Activated T-helper 9 cell treated with anti-CD3 and anti-CD28 coated beads, Interleukin-2, amount 50 U/mL, for 16 hours (primary cell): ENCODE measurements around the gene CTSW.

Experiments used
- DNase-seq: peaks from one replicate; pipeline ENCODE4 v3.0.0-alpha.2; 2020; ENCODE audit warnings: low read depth

The CTSW gene

DNA sequence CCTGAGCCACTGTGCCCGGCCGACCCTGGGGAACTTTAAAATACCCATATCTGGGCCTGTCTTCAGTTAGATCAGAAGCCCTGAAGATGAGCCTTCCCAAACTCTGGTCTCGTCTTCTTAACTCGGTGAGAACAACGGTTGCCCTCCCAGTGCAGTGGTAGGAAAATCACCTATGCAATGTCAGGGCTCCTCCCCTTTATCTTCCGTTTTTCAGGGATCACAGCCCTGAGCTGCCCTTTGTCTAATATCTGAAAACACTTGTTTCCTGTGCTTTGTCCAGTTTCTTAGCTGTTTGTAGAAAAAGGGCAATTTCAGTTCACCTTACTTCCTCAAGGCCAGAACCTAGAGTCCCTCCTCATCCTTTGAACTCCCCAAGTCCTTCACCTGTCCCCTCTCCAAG is 49.0 kb downstream of the CTSW start:
- DNase-seq: no peak

DNA sequence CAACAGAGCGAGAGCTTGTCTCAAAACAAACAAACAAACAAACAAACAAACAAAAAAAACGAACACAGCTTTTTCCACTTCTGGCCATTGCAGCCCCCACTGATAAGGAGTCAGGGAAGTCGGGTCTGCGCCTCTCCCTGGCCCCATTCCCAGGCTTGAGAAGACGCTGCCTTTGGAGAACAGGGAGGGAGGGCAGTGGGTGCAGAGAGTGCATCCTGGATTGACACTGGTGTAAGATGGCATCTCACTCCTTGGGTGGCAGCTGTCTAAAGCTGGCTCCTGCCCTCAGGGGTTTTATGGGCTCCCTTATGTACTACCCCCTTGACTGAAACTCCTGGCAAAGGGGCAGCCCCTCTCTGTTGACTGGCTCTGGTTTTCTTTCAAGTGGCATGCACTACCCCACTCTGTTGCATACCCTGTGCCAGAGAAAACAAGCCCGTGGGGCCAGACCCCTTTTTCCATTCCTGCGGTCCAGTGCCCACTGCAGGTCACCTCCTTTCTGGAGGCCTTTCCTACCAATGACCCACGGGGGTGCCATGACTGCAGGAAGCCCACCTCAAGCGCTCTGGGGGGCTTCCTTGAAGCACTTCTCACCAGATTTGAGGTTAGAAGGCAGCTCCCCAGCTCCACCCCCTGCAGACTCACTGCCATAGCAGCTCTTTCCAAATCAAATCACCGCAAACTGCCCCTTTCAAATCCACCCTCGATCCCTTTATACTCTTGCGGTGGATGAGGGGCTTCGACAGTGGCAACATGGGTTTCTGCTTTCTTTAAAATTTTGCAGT is 52.3 kb downstream of the CTSW start:
- no peak for DNase-seq

DNA sequence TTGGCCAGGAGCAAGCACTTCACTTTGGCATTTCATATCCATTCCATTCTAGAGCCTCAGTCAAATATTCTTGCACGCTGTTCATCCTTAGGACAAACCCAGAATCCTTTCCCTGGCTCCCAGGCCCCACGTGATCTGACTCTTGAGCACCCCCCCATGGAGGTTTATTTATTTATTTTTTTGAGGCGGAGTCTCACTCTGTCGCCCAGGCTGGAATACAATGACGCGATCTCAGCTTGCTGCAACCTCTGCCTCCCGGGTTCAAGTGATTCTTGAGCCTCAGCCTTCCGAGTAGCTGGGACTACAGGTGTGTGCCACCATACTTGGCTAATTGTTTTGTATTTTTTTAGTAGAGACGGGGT is 52.9 kb downstream of the CTSW start:
- no peak for DNase-seq
